ENCODE data around the gene PPOX.

PPOX gene

GRCh38 chr1:161209790-161210409, 43.7 kb downstream of the PPOX start:
- CTCF ChIA-PET: interaction anchor here (0.6 to 13.6 kb wide), 19 partner anchors 8 to 177 kb away, joined by 3 to 316 read pairs (median 7); partner anchors contain the start of genes APOA2, CFAP126, FCER1G and NDUFS2
- POLR2A ChIA-PET: interaction anchor here (1.4 kb wide), 1 partner anchor 96 kb away, joined by 4 read pairs; no protein-coding TSS in a partner anchor
- H3K36me3 ChIP-seq (ENCODE audit: control insufficient read depth in 4 of 4, insufficient read depth in 4 of 4, low read length in 3 of 4): peaks cover 16 to 84% (median 60%) of the 10 kb centered on the region in 4 experiments

GRCh38 chr1:161214369-161214768, 48.1 kb downstream of the PPOX start:
- H3K4me1 ChIP-seq (ENCODE audit: control extremely low read depth in 1 of 4, control insufficient read depth in 4 of 4, insufficient read depth in 4 of 4, low read length in 3 of 4): peaks cover 8 to 60% (median 34%) of the 10 kb centered on the region in 4 experiments
- DNase-seq: no peak
- peaks cover 11 to 48% (median 39%) of the 10 kb centered on the region in 4 experiments for H3K36me3 ChIP-seq (ENCODE audit: control insufficient read depth in 4 of 4, insufficient read depth in 4 of 4, low read length in 3 of 4)
- H3K27me3 ChIP-seq (replicated peaks in 2 of 5; ENCODE audit: control insufficient read depth in 4 of 5, insufficient read depth in 5 of 5, low read length in 4 of 5): no peaks in the 10 kb centered on the region
- WGBS (ENCODE audit: insufficient coverage): 93% methylated on average over 7 of the region's 9 CpGs
- peak overlapping the region in 1 of 7 experiments; percentile 8 for H3K4me3 ChIP-seq (ENCODE audit: control insufficient read depth in 1 of 7, extremely low read depth in 1 of 7, insufficient read depth in 4 of 7, low read depth in 2 of 7, low read length in 6 of 7)
- H3K9me3 ChIP-seq (ENCODE audit: control extremely low read depth in 1 of 5, control insufficient read depth in 4 of 5, insufficient read depth in 2 of 5, low read depth in 1 of 5, low read length in 4 of 5): no peaks in the 10 kb centered on the region
- POLR2A ChIA-PET: interaction anchor here (0.6 kb wide), 1 partner anchor 91 kb away, joined by 3 read pairs; no protein-coding TSS in a partner anchor
- CTCF ChIA-PET: interaction anchor here (1.5 to 16.6 kb wide), 2 partner anchors 7 to 94 kb away, joined by 5 to 316 read pairs; partner anchors contain the start of gene NDUFS2
- H3K27ac ChIP-seq (ENCODE audit: insufficient read depth in 1 of 2, low read depth in 1 of 2, low read length in 2 of 2, poor library complexity in 1 of 2, severe bottlenecking in 2 of 2): no peak overlapping the region

More at GRCh38 chr1:161209790-161210409, 43.7 kb downstream of the PPOX start:
- Histone ChIP-seq H3K27ac (ENCODE audit: insufficient read depth in 1 of 2, low read depth in 1 of 2, low read length in 2 of 2, poor library complexity in 1 of 2, severe bottlenecking in 2 of 2) (no peak overlapping the region), H3K4me3 (ENCODE audit: control insufficient read depth in 1 of 7, extremely low read depth in 1 of 7, insufficient read depth in 4 of 7, low read depth in 2 of 7, low read length in 6 of 7) (no peak overlapping the region), H3K9me3 (ENCODE audit: control extremely low read depth in 1 of 5, control insufficient read depth in 4 of 5, insufficient read depth in 2 of 5, low read depth in 1 of 5, low read length in 4 of 5) (no peaks in the 10 kb centered on the region), H3K27me3 (replicated peaks in 2 of 5; ENCODE audit: control insufficient read depth in 4 of 5, insufficient read depth in 5 of 5, low read length in 4 of 5) (no peaks in the 10 kb centered on the region), H3K4me1 (ENCODE audit: control extremely low read depth in 1 of 4, control insufficient read depth in 4 of 4, insufficient read depth in 4 of 4, low read length in 3 of 4) (peaks cover 2 to 24% (median 8%) of the 10 kb centered on the region in 4 experiments)
- 52% methylated on average over 9 of the region's 11 CpGs for WGBS (ENCODE audit: insufficient coverage)
- peak; percentile 82 to 89 (median 84) for DNase-seq

- WGBS (ENCODE audit: insufficient coverage): 5% methylated on average over 4 of the region's 10 CpGs
- Histone ChIP-seq H3K4me3 (ENCODE audit: control insufficient read depth in 1 of 7, extremely low read depth in 1 of 7, insufficient read depth in 4 of 7, low read depth in 2 of 7, low read length in 6 of 7) (peak within 1 kb of the TSS in 6 of 7 experiments; percentile 33 to 69 (median 58)), H3K36me3 (ENCODE audit: control insufficient read depth in 4 of 4, insufficient read depth in 4 of 4, low read length in 3 of 4) (peaks cover 11 to 50% (median 35%) of the 10 kb centered on the region in 4 experiments), H3K4me1 (ENCODE audit: control extremely low read depth in 1 of 4, control insufficient read depth in 4 of 4, insufficient read depth in 4 of 4, low read length in 3 of 4) (peaks cover 8 to 54% (median 31%) of the 10 kb centered on the region in 4 experiments), H3K9me3 (ENCODE audit: control extremely low read depth in 1 of 5, control insufficient read depth in 4 of 5, insufficient read depth in 2 of 5, low read depth in 1 of 5, low read length in 4 of 5) (no peaks in the 10 kb centered on the region), H3K27me3 (replicated peaks in 2 of 5; ENCODE audit: control insufficient read depth in 4 of 5, insufficient read depth in 5 of 5, low read length in 4 of 5) (no peaks in the 10 kb centered on the region), H3K27ac (ENCODE audit: insufficient read depth in 1 of 2, low read depth in 1 of 2, low read length in 2 of 2, poor library complexity in 1 of 2, severe bottlenecking in 2 of 2) (peak within 1 kb of the TSS in 1 of 2 experiments; percentile 30)
- ChIA-PET POLR2A (interaction anchor here (0.5 kb wide), 1 partner anchor 15 kb away, joined by 4 read pairs; no protein-coding TSS in a partner anchor), CTCF (interaction anchor here (0.6 to 16.6 kb wide), 7 partner anchors 8 to 94 kb away, joined by 3 to 316 read pairs (median 4); partner anchors contain the start of genes NDUFS2 and TOMM40L)
- DNase-seq: peak in 2 of 3 donors; percentile 45 to 56
These were observed 48.9 kb downstream of the PPOX start, which contains the start of gene FCER1G for GRCh38 chr1:161215076-161215475. FCER1G (plus strand) TSS chr1:161215295; CDS start chr1:161215322, 27 bp downstream.

- peak in 2 of 3 donors; percentile 27 to 36 for DNase-seq
- ChIA-PET POLR2A (interaction anchor here (0.6 to 0.8 kb wide), 2 partner anchors 15 to 145 kb away, joined by 3 to 4 read pairs; partner anchors contain the start of gene NDUFS2), CTCF (interaction anchor here (0.9 to 16.6 kb wide), 9 partner anchors 8 to 171 kb away, joined by 3 to 316 read pairs (median 4); partner anchors contain the start of genes NDUFS2 and TOMM40L)
- Histone ChIP-seq H3K9me3 (ENCODE audit: control extremely low read depth in 1 of 5, control insufficient read depth in 4 of 5, insufficient read depth in 2 of 5, low read depth in 1 of 5, low read length in 4 of 5) (no peaks in the 10 kb centered on the region), H3K36me3 (ENCODE audit: control insufficient read depth in 4 of 4, insufficient read depth in 4 of 4, low read length in 3 of 4) (peaks cover 0 to 32% (median 18%) of the 10 kb centered on the region in 4 experiments), H3K4me1 (ENCODE audit: control extremely low read depth in 1 of 4, control insufficient read depth in 4 of 4, insufficient read depth in 4 of 4, low read length in 3 of 4) (peaks cover 8 to 48% (median 30%) of the 10 kb centered on the region in 4 experiments), H3K27ac (ENCODE audit: insufficient read depth in 1 of 2, low read depth in 1 of 2, low read length in 2 of 2, poor library complexity in 1 of 2, severe bottlenecking in 2 of 2) (no peak overlapping the region), H3K27me3 (replicated peaks in 2 of 5; ENCODE audit: control insufficient read depth in 4 of 5, insufficient read depth in 5 of 5, low read length in 4 of 5) (no peaks in the 10 kb centered on the region), H3K4me3 (ENCODE audit: control insufficient read depth in 1 of 7, extremely low read depth in 1 of 7, insufficient read depth in 4 of 7, low read depth in 2 of 7, low read length in 6 of 7) (peak overlapping the region in 2 of 7 experiments; percentile 4 to 58)
- 85% methylated on average over 4 of the region's 7 CpGs for WGBS (ENCODE audit: insufficient coverage)
These were observed 50.9 kb downstream of the PPOX start for GRCh38 chr1:161216945-161217712.

GRCh38 chr1:161217831-161218230, 51.6 kb downstream of the PPOX start:
- ChIA-PET CTCF (interaction anchor here (0.9 to 16.6 kb wide), 7 partner anchors 10 to 170 kb away, joined by 3 to 316 read pairs (median 4); partner anchors contain the start of gene NDUFS2), POLR2A (no interaction called here)
- H3K27ac ChIP-seq (ENCODE audit: insufficient read depth in 1 of 2, low read depth in 1 of 2, low read length in 2 of 2, poor library complexity in 1 of 2, severe bottlenecking in 2 of 2): no peak overlapping the region

GRCh38 chr1:161218301-161219077, 52.3 kb downstream of the PPOX start:
- Histone ChIP-seq H3K27me3 (replicated peaks in 2 of 5; ENCODE audit: control insufficient read depth in 4 of 5, insufficient read depth in 5 of 5, low read length in 4 of 5) (no peaks in the 10 kb centered on the region), H3K4me3 (ENCODE audit: control insufficient read depth in 1 of 7, extremely low read depth in 1 of 7, insufficient read depth in 4 of 7, low read depth in 2 of 7, low read length in 6 of 7) (no peak overlapping the region), H3K9me3 (ENCODE audit: control extremely low read depth in 1 of 5, control insufficient read depth in 4 of 5, insufficient read depth in 2 of 5, low read depth in 1 of 5, low read length in 4 of 5) (no peaks in the 10 kb centered on the region), H3K36me3 (ENCODE audit: control insufficient read depth in 4 of 4, insufficient read depth in 4 of 4, low read length in 3 of 4) (peaks cover 0 to 23% (median 9%) of the 10 kb centered on the region in 4 experiments), H3K27ac (ENCODE audit: insufficient read depth in 1 of 2, low read depth in 1 of 2, low read length in 2 of 2, poor library complexity in 1 of 2, severe bottlenecking in 2 of 2) (no peak overlapping the region), H3K4me1 (ENCODE audit: control extremely low read depth in 1 of 4, control insufficient read depth in 4 of 4, insufficient read depth in 4 of 4, low read length in 3 of 4) (peaks cover 8 to 48% (median 30%) of the 10 kb centered on the region in 4 experiments)
- ChIA-PET CTCF (interaction anchor here (1.0 to 16.6 kb wide), 10 partner anchors 9 to 164 kb away, joined by 3 to 316 read pairs (median 4); partner anchors contain the start of genes CFAP126 and NDUFS2), POLR2A (interaction anchor here (1.6 kb wide), 1 partner anchor 10 kb away, joined by 4 read pairs; no protein-coding TSS in a partner anchor)
- no peak for DNase-seq
- 91% methylated on average over 6 of the region's 8 CpGs for WGBS (ENCODE audit: insufficient coverage)

More at GRCh38 chr1:161217831-161218230, 51.6 kb downstream of the PPOX start:
- 85% methylated on average over 3 of the region's 6 CpGs for WGBS (ENCODE audit: insufficient coverage)
- Histone ChIP-seq H3K4me3 (ENCODE audit: control insufficient read depth in 1 of 7, extremely low read depth in 1 of 7, insufficient read depth in 4 of 7, low read depth in 2 of 7, low read length in 6 of 7) (peak overlapping the region in 1 of 7 experiments; percentile 52), H3K36me3 (ENCODE audit: control insufficient read depth in 4 of 4, insufficient read depth in 4 of 4, low read length in 3 of 4) (peaks cover 0 to 29% (median 15%) of the 10 kb centered on the region in 4 experiments), H3K4me1 (ENCODE audit: control extremely low read depth in 1 of 4, control insufficient read depth in 4 of 4, insufficient read depth in 4 of 4, low read length in 3 of 4) (peaks cover 8 to 48% (median 30%) of the 10 kb centered on the region in 4 experiments), H3K9me3 (ENCODE audit: control extremely low read depth in 1 of 5, control insufficient read depth in 4 of 5, insufficient read depth in 2 of 5, low read depth in 1 of 5, low read length in 4 of 5) (no peaks in the 10 kb centered on the region), H3K27me3 (replicated peaks in 2 of 5; ENCODE audit: control insufficient read depth in 4 of 5, insufficient read depth in 5 of 5, low read length in 4 of 5) (no peaks in the 10 kb centered on the region)
- DNase-seq: no peak

All from common myeloid progenitor, CD34-positive (primary cell).